Measurements from ENCODE around the gene FAM234B. TPM values are rescaled to one million over a fixed set of nuclear protein-coding genes. Genes with fewer than 3 reads are reported as not detected.

FAM234B gene
- total and polyA plus RNA-seq, 2 experiments from 2014 or later = 9.5 to 21.1 TPM

GRCh38 chr12:13011098-13011497 is 33.1 kb upstream of the FAM234B start:
- Mint-ChIP-seq H3K4me1 (peaks cover 9% of the 10 kb centered on the region), H3K27ac (no peak overlapping the region), H3K4me3 (no peak overlapping the region), H3K9me3 (no peaks in the 10 kb centered on the region), H3K27me3 (ENCODE audit: insufficient read depth, low read depth, poor library complexity) (peaks cover 5% of the 10 kb centered on the region), H3K36me3 (ENCODE audit: low read depth) (no peaks in the 10 kb centered on the region)
- DNase-seq (ENCODE audit: low spot score) = no peak
- Histone ChIP-seq H3K27ac (ENCODE audit: low read depth) (no peak overlapping the region), H3K9me2 (ENCODE audit: insufficient read depth) (no peaks in the 10 kb centered on the region), H3F3A (replicated peaks; ENCODE audit: low read depth) (no peaks in the 10 kb centered on the region), H3K36me3 (ENCODE audit: insufficient read depth) (no peaks in the 10 kb centered on the region), H2AFZ (no peak overlapping the region), H3K79me2 (replicated peaks; ENCODE audit: insufficient read depth) (no peaks in the 10 kb centered on the region), H4K20me1 (replicated peaks; ENCODE audit: insufficient read depth) (no peaks in the 10 kb centered on the region), H3K4me2 (no peak overlapping the region), H3K4me1 (ENCODE audit: insufficient read depth) (peaks cover 11% of the 10 kb centered on the region), H3K27me3 (ENCODE audit: insufficient read depth) (no peaks in the 10 kb centered on the region), H3K4me3 (no peak overlapping the region)
- no peak for ATAC-seq
- TF ChIP-seq REST (IDR thresholded peaks at IDR 0.05; ENCODE audit: unreplicated experiment) = no peak
- no peak for TF ChIP-seq NANOG (IDR thresholded peaks at IDR 0.05; ENCODE audit: borderline replicate concordance)
- no peak for TF ChIP-seq ZNF114 (CRISPR knock-in tag; IDR thresholded peaks at IDR 0.05)
- TF ChIP-seq ETS1 (IDR thresholded peaks at IDR 0.05) = no peak
- no peak for TF ChIP-seq CTCF (conservative IDR thresholded peaks at IDR 0.05; ENCODE audit: low read depth in 2 of 2)

- no peak overlapping the region for H3K4me3 ChIP-seq
- Mint-ChIP-seq H3K9me3 (no peaks in the 10 kb centered on the region), H3K4me1 (peaks cover 12% of the 10 kb centered on the region), H3K27me3 (ENCODE audit: insufficient read depth, low read depth, poor library complexity) (no peaks in the 10 kb centered on the region), H3K36me3 (ENCODE audit: low read depth) (no peaks in the 10 kb centered on the region), H3K27ac (no peak overlapping the region), H3K4me3 (no peak overlapping the region)
- no peak overlapping the region for H3K27ac ChIP-seq (ENCODE audit: low read depth)
- H3K4me2 ChIP-seq = no peak overlapping the region
- ATAC-seq = no peak
- H2AFZ ChIP-seq = no peak overlapping the region
- no peaks in the 10 kb centered on the region for H3K79me2 ChIP-seq (replicated peaks; ENCODE audit: insufficient read depth)
- no peaks in the 10 kb centered on the region for H3F3A ChIP-seq (replicated peaks; ENCODE audit: low read depth)
- H4K20me1 ChIP-seq (replicated peaks; ENCODE audit: insufficient read depth) = no peaks in the 10 kb centered on the region
- H3K9me2 ChIP-seq (ENCODE audit: insufficient read depth) = no peaks in the 10 kb centered on the region
- H3K36me3 ChIP-seq (ENCODE audit: insufficient read depth) = no peaks in the 10 kb centered on the region
- H3K4me1 ChIP-seq (ENCODE audit: insufficient read depth) = no peaks in the 10 kb centered on the region
- DNase-seq (ENCODE audit: low spot score) = no peak
- H3K27me3 ChIP-seq (ENCODE audit: insufficient read depth) = no peaks in the 10 kb centered on the region
- TF ChIP-seq CREB1 (CRISPR knock-in tag; IDR thresholded peaks at IDR 0.05; ENCODE audit: low read depth) (no peak), ZNF331 (CRISPR knock-in tag; IDR thresholded peaks at IDR 0.05; ENCODE audit: low read depth) (no peak), ZNF462 (CRISPR knock-in tag; IDR thresholded peaks at IDR 0.05) (no peak), JUNB (IDR thresholded peaks at IDR 0.05; ENCODE audit: unreplicated experiment) (no peak), ZNF114 (CRISPR knock-in tag; IDR thresholded peaks at IDR 0.05) (no peak), EZH2 (IDR thresholded peaks at IDR 0.05; ENCODE audit: low read depth, unreplicated experiment) (no peak)
Observed at GRCh38 chr12:13022851-13023271, 21.3 kb upstream of the FAM234B start.

All from GM23338 (cell line).